ENCODE results near the gene ASTN1. TPM values are rescaled to one million over a fixed set of nuclear protein-coding genes. Genes with fewer than 3 reads are reported as not detected.

ASTN1 gene
- total RNA-seq, 1 experiment from 2014 or later = 0.85 TPM

DNA sequence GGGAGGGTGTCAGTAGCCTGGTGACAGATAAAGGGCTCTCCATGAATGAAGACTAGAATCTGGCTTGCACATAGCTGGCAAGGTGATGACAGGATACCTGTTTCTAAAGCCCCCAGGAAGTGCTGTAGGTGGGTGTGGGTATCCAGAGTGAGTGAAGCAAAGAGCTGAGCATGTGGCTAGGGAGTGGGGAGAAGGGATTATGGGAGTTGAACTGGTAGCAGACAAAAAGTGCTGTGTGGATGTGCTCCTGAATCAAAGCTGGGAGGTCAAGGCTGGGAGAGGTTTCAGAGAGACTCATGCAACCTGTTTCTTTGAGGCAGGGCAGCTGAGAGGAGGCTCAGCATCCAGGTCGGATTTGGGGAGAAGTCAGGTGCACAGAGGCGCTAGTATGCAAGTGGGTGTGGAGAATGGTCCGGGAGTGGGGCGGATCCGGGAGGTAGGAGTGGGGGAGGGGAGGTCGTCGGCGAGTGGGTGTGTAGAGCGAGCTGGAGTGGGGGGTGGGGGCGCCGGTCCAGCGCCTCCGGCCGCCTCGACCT is 600 bp downstream of the ASTN1 start:
- no peak for DNase-seq (ENCODE audit: low spot score)

DNA sequence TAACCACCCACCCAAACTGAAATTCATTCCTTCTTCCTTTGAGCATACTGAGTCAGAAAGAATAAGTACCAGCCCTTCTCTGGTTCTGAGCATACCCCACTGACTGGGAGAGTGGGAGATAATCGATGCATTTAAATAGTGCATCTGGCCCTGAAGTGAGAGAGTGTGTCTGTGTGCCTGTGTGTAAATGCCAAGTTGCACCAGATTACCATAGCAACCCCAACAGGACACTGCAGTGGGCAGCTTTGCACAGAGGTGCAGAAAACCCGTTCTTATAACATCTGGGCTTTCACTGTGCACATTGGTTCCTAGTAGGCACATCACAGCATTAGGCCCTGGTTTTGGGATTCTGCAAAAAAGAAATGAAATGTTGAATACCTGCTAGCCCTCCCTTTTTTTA is 2.3 kb downstream of the ASTN1 start:
- DNase-seq (ENCODE audit: low spot score) = no peak

GRCh38 chr1:177146499-177146898 is 18.0 kb downstream of the ASTN1 start:
- DNase-seq (ENCODE audit: low spot score) = no peak

- DNase-seq (ENCODE audit: low spot score) = no peak
Observed at GRCh38 chr1:177145106-177146070, 19.1 kb downstream of the ASTN1 start.

- no peak for DNase-seq (ENCODE audit: low spot score)
Observed at GRCh38 chr1:177142791-177143271, 21.7 kb downstream of the ASTN1 start.

- DNase-seq (ENCODE audit: low spot score) = no peak
Observed at GRCh38 chr1:177142010-177142409, 22.5 kb downstream of the ASTN1 start.

GRCh38 chr1:177138347-177138746 is 26.2 kb downstream of the ASTN1 start:
- DNase-seq (ENCODE audit: low spot score) = no peak

- no peak for DNase-seq (ENCODE audit: low spot score)
Observed at GRCh38 chr1:177137814-177138213, 26.7 kb downstream of the ASTN1 start.

- DNase-seq (ENCODE audit: low spot score) = no peak
Observed at GRCh38 chr1:177135250-177135649, 29.3 kb downstream of the ASTN1 start.

GRCh38 chr1:177133977-177134538 is 30.5 kb downstream of the ASTN1 start:
- no peak for DNase-seq (ENCODE audit: low spot score)

DNA sequence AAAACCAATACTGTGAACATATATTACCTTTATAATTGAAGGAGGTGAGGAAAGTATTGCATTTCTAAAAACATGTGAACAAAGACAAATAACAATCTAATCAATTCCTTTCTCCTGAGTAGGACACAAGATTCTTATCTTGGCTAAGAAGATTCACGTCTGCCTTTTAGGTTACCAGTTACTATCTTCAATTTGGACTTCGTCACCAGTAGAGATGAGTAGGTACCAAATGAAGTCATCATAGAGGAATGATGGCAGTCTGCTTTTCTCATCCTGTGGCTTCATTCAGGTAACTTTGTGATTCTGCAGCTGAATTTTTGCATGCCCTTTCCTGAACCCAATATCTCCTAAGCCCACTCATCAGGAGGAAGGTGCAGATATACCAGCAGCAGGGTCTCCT is 32.4 kb downstream of the ASTN1 start:
- DNase-seq (ENCODE audit: low spot score) = no peak

DNA sequence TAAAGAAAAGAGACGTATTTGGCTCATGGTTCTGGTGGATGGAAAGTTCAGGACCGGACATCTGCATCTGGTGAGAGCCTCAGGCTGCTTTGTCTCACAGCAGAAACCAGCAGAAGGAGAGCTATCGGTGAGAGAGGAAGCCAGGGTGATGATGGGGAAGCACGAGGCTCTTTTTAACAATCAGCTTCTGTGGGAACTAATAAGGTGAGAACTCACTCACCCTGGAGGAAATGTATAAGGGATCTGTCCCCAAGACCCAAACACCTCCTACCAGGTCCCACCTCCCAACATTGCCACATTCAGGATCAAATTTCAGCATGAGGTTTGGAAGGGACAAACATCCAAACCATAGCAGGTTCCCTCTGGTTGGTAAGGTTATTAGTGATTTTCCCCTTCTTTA is 32.8 kb downstream of the ASTN1 start:
- DNase-seq (ENCODE audit: low spot score) = no peak

DNA sequence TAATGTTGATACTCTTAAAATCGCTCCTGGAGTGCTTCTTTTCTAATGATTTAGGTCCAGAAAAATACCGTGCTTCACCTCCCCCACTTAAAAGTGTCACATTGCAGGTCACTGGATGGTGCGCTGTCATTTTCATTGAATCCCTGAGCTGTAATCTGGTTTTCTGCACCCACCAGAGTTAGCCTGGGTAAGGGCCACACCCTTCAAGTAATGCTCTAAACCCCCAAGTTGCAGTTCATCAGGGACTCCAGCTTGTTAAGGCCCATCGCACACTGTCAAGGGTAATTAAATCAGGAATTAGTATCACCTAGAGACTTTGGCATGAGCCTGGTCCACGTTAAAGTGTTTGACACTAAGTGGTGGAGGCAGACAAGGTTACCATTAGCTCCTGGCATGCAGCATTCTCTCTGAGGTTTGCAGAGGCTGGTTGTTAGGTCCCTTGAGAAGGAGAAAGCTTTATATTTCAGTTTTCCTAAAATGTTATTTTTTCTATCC is 34.0 kb downstream of the ASTN1 start:
- DNase-seq (ENCODE audit: low spot score) = no peak

- DNase-seq (ENCODE audit: low spot score) = no peak
Observed at GRCh38 chr1:177128665-177129281, 35.7 kb downstream of the ASTN1 start.

DNA sequence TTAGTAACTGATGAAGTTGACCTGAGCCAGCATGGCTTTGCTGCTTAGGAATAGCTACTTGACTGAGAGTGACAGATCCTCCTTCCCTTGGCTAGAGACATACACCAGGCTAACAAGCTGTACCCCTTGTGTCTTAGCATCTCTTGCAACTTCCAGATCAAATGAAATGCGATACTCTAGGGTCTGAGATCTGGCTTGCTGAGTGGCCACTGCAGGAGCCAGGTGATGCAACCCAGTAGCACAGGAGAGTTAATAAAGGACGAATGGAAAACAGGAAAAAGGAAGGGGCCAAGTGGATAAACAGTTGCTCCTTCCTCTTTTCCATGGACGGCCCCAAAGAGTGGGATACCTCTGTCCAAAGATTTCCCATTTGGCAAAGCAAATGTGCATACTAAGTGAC is 38.2 kb downstream of the ASTN1 start:
- DNase-seq (ENCODE audit: low spot score) = no peak

GRCh38 chr1:177124577-177125278 is 39.8 kb downstream of the ASTN1 start:
- no peak for DNase-seq (ENCODE audit: low spot score)

GRCh38 chr1:177122461-177123251 is 41.9 kb downstream of the ASTN1 start:
- DNase-seq (ENCODE audit: low spot score) = no peak

DNA sequence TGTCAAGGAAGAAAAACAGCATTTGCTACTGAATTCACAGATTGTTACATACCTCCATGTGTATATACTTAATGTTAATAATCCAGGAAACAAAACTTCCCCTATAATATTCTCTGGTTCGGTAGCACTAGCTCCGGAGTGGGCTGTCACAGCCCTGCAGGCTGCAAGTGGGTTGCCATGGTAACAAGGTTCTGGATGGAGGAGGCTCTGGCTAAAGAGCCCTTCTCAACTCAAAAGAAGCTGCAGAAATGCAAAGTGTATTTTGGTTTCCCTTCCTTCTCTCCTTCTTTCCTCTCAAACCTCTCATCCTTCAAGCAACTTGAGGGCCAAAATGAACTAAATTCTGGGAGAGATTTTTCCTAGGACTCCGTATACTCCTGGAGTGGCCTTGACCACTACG is 45.2 kb downstream of the ASTN1 start:
- no peak for DNase-seq (ENCODE audit: low spot score)

- no peak for DNase-seq (ENCODE audit: low spot score)
Observed at GRCh38 chr1:177118901-177119300, 45.6 kb downstream of the ASTN1 start.

GRCh38 chr1:177116941-177117340 is 47.6 kb downstream of the ASTN1 start:
- no peak for DNase-seq (ENCODE audit: low spot score)

Measured in H4 (cell line).